Uterus (tissue), 2 donors: Measurements from ENCODE around the gene UPK3BL1.
"Not testable (repeated sequence)": the region's sequence is repeated elsewhere in the genome, so short reads cannot be mapped to it uniquely, and the experiment has no call there.

Source experiments
- POLR2A ChIP-seq, 2 donors: fragments of 450-650 bp; IDR thresholded peaks; one replicate each; pipeline ENCODE4 v1.6.1; 2016; ENCODE audit warnings: antibody characterized with exemption in 2 of 2, mild to moderate bottlenecking in 1 of 2, moderate library complexity in 1 of 2
- TF ChIP-seq, protein P1 (sequence below), 4 experiments: fragments of 200-600 bp in 2 of 4; fragments of 450-650 bp in 2 of 4; sonication (generic) in 2 of 4; IDR thresholded peaks; one replicate each; pipeline ENCODE4 v1.5.1; 2016 to 2019; ENCODE audit warnings: antibody characterized with exemption in 4 of 4, mild to moderate bottlenecking in 2 of 4, moderate library complexity in 1 of 4

DNA sequence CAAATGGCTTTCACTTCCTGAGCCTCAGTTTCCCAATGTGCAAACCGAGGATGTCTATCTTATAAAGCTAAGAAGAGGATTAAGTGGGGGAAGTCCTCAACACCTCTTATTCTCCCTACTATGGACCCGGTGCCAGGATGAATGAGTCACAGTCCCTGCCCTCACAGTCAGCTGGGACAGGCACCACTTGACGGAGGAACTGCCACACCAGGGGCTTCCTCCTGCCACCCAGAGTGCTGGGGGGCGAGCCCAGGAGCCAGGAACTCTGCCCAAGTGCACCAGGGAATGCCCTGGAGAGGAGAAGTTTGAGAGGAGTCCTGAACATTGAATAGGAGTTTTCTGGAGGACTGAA lies 28.3 kb downstream of the UPK3BL1 start:
- TF ChIP-seq, protein P1, sequence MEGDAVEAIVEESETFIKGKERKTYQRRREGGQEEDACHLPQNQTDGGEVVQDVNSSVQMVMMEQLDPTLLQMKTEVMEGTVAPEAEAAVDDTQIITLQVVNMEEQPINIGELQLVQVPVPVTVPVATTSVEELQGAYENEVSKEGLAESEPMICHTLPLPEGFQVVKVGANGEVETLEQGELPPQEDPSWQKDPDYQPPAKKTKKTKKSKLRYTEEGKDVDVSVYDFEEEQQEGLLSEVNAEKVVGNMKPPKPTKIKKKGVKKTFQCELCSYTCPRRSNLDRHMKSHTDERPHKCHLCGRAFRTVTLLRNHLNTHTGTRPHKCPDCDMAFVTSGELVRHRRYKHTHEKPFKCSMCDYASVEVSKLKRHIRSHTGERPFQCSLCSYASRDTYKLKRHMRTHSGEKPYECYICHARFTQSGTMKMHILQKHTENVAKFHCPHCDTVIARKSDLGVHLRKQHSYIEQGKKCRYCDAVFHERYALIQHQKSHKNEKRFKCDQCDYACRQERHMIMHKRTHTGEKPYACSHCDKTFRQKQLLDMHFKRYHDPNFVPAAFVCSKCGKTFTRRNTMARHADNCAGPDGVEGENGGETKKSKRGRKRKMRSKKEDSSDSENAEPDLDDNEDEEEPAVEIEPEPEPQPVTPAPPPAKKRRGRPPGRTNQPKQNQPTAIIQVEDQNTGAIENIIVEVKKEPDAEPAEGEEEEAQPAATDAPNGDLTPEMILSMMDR (IDR thresholded peaks at IDR 0.05), result not testable (repeated sequence)
- TF ChIP-seq POLR2A (IDR thresholded peaks at IDR 0.05), result not testable (repeated sequence)
